IMR-90 (cell line): ENCODE data around the gene AMER2.

Experiments used
- BHLHE40 ChIP-seq: fragments of 150-350 bp; IDR thresholded peaks from 2 replicates; pipeline ENCODE4 v1.6.1; 2016; ENCODE audit warnings: mild to moderate bottlenecking, low read depth, low read length
- CEBPB ChIP-seq: IDR thresholded peaks from 2 replicates; pipeline ENCODE4 v1.6.1; 2012; ENCODE audit warnings: low read depth, low read length, improper control_type of control experiment
- CHD1 ChIP-seq: IDR thresholded peaks from 2 replicates; pipeline ENCODE4 v1.6.1; 2012; ENCODE audit warnings: low read depth, low read length, improper control_type of control experiment
- FOS ChIP-seq: fragments of 150-350 bp; IDR thresholded peaks from 2 replicates; pipeline ENCODE4 v1.6.1; 2016; ENCODE audit warnings: low read depth, low read length
- MAFK ChIP-seq: IDR thresholded peaks from 2 replicates; pipeline ENCODE4 v1.6.1; 2012; ENCODE audit warnings: low read depth, low read length, improper control_type of control experiment
- POLR2A ChIP-seq: IDR thresholded peaks from 2 replicates; pipeline ENCODE4 v1.6.1; 2012; ENCODE audit warnings: mild to moderate bottlenecking, low read depth, low read length
- RCOR1 ChIP-seq: IDR thresholded peaks from 2 replicates; pipeline ENCODE4 v1.6.1; 2012; ENCODE audit warnings: mild to moderate bottlenecking, low read length, improper control_type of control experiment; ENCODE audit not compliant: insufficient replicate concordance
- RFX5 ChIP-seq: IDR thresholded peaks from 2 replicates; pipeline ENCODE4 v1.8.0; 2012; ENCODE audit warnings: low read depth, mild to moderate bottlenecking, low read length, moderate library complexity
- TF ChIP-seq, protein P1 (sequence below): conservative IDR thresholded peaks from 2 replicates; pipeline ENCODE4 v1.5.1; 2012; ENCODE audit warnings: mild to moderate bottlenecking, low read depth, low read length, improper control_type of control experiment
- TF ChIP-seq, protein P2 (sequence below): fragments of 150-350 bp; IDR thresholded peaks from 2 replicates; pipeline ENCODE4 v1.6.1; 2016; ENCODE audit warnings: low read depth, mild to moderate bottlenecking, low read length, moderate library complexity, borderline replicate concordance

DNA sequence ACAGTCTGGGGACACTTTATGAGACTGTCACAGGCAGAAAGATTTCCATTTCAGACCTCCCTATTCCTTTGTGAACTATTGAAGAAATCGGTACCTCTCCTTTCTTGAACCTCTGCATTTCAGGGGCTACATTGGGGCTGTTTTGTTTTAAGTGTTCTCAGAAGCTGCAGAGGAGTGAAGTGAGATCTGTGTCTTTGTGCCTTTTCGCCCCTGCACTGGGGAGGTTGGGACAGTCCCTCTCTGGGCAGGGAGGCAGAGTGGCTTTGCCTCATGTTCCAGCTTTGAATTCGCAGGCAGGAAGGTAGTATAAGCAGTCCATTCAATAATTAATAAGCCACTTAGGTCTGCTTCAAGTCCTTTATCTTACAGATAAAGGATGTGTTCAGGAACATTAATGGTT is 9.5 kb upstream of the AMER2 start:
- TF ChIP-seq RFX5 (no peak), CEBPB (no peak), FOS (no peak), BHLHE40 (no peak), POLR2A (no peak), MAFK (no peak), CHD1 (no peak), RCOR1 (no peak)
- TF ChIP-seq, protein P1, sequence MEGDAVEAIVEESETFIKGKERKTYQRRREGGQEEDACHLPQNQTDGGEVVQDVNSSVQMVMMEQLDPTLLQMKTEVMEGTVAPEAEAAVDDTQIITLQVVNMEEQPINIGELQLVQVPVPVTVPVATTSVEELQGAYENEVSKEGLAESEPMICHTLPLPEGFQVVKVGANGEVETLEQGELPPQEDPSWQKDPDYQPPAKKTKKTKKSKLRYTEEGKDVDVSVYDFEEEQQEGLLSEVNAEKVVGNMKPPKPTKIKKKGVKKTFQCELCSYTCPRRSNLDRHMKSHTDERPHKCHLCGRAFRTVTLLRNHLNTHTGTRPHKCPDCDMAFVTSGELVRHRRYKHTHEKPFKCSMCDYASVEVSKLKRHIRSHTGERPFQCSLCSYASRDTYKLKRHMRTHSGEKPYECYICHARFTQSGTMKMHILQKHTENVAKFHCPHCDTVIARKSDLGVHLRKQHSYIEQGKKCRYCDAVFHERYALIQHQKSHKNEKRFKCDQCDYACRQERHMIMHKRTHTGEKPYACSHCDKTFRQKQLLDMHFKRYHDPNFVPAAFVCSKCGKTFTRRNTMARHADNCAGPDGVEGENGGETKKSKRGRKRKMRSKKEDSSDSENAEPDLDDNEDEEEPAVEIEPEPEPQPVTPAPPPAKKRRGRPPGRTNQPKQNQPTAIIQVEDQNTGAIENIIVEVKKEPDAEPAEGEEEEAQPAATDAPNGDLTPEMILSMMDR: no peak
- TF ChIP-seq, protein P2, sequence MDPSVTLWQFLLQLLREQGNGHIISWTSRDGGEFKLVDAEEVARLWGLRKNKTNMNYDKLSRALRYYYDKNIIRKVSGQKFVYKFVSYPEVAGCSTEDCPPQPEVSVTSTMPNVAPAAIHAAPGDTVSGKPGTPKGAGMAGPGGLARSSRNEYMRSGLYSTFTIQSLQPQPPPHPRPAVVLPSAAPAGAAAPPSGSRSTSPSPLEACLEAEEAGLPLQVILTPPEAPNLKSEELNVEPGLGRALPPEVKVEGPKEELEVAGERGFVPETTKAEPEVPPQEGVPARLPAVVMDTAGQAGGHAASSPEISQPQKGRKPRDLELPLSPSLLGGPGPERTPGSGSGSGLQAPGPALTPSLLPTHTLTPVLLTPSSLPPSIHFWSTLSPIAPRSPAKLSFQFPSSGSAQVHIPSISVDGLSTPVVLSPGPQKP: no peak
